NB4 (cell line): Measurements from ENCODE around the gene PTGIS.

Experiments
- DNase-seq: peaks from one replicate; pipeline ENCODE4 v3.0.0; 2010; ENCODE audit warnings: low read depth
- H3K4me3 ChIP-seq: one replicate; pipeline ENCODE4 v1.5.1; 2011; ENCODE audit warnings: mild to moderate bottlenecking, low read depth, low read length, moderate library complexity
- MYC ChIP-seq: IDR thresholded peaks from 2 replicates; pipeline ENCODE4 v1.6.1; 2011; ENCODE audit warnings: low read depth, low read length
- POLR2A ChIP-seq: IDR thresholded peaks from 2 replicates; pipeline ENCODE4 v1.6.1; 2011; ENCODE audit warnings: mild to moderate bottlenecking; ENCODE audit not compliant: insufficient read length; ENCODE audit errors: extremely low read depth
- TF ChIP-seq, protein P1 (sequence below): IDR thresholded peaks from 2 replicates; pipeline ENCODE4 v1.6.1; 2011; ENCODE audit warnings: low read depth, low read length
- TF ChIP-seq, protein P2 (sequence below): IDR thresholded peaks from one replicate; pipeline ENCODE4 v1.5.1; 2012; ENCODE audit warnings: low read depth, low read length

The PTGIS gene

DNA sequence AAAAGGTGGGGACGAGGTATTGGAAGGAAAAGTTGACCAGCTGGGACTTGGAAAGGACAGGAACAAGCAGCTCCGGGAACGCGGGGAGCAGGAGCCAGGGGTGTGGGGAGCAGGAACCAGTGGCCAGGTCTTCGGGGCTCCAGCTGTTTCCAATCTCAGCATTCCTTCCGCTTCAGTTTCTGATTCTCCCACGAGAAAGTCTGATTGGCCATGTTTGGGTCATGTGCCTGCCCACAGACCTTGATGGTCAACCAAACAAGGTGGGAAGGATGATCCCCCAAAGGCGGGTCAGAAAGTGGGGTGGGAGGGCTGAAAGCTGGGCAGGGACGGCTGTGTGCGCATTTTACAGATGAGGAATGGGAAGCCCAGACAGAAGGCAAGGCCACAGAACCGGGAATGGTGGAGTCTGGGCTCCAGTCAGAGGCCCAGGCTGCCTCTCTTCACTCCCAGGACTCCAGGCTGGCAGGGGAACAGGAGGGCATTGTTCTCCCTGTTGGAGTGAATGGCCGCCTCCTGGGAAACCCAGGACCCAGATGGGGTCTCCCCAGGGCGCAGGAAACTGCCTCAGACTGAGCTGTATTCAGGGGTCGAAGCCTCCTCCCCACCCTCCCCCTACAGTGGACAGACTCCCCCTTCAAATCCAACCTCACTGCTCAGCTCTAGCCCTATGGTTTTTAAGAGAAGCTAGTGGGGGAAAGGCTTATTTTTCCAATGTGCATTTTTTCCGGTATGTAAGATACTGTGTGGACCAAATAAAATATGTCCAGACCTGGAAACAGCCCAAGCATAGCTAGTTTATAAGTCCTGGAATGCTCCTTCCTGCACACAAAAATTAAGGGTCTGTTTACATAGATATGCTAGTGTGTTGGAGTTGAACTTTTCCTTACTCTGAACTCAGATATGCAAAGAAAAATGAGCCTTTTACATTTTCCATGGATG is 12.2 kb upstream of the PTGIS start:
- no peak for DNase-seq
- no peak overlapping the region for H3K4me3 ChIP-seq
- TF ChIP-seq POLR2A, result no peak
- TF ChIP-seq, protein P1, sequence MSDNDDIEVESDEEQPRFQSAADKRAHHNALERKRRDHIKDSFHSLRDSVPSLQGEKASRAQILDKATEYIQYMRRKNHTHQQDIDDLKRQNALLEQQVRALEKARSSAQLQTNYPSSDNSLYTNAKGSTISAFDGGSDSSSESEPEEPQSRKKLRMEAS, result no peak
- TF ChIP-seq MYC, result no peak
- TF ChIP-seq, protein P2, sequence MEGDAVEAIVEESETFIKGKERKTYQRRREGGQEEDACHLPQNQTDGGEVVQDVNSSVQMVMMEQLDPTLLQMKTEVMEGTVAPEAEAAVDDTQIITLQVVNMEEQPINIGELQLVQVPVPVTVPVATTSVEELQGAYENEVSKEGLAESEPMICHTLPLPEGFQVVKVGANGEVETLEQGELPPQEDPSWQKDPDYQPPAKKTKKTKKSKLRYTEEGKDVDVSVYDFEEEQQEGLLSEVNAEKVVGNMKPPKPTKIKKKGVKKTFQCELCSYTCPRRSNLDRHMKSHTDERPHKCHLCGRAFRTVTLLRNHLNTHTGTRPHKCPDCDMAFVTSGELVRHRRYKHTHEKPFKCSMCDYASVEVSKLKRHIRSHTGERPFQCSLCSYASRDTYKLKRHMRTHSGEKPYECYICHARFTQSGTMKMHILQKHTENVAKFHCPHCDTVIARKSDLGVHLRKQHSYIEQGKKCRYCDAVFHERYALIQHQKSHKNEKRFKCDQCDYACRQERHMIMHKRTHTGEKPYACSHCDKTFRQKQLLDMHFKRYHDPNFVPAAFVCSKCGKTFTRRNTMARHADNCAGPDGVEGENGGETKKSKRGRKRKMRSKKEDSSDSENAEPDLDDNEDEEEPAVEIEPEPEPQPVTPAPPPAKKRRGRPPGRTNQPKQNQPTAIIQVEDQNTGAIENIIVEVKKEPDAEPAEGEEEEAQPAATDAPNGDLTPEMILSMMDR, result no peak

DNA sequence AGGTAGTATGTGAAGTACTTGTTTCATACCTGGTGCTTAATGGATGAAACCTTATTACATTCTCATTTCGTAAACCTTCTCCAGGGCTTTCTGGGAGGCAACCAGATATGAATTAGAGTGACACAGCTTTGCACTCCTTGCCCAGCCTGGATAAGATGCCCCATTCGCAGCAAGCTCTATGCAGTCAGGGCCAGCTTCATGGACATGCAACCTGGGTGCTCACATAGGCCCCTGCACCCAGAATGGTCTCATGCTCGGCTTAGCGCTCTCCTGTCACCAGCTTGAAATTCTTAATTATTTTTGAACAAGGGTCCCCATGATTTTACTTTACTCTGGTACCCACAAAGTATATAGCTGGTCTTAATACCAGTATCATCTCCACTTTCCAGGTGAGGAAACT is 11.3 kb upstream of the PTGIS start:
- TF ChIP-seq MYC, result no peak
- TF ChIP-seq, protein P2, result no peak
- TF ChIP-seq POLR2A, result no peak
- TF ChIP-seq, protein P1, result no peak
- no peak overlapping the region for H3K4me3 ChIP-seq
- no peak for DNase-seq

DNA sequence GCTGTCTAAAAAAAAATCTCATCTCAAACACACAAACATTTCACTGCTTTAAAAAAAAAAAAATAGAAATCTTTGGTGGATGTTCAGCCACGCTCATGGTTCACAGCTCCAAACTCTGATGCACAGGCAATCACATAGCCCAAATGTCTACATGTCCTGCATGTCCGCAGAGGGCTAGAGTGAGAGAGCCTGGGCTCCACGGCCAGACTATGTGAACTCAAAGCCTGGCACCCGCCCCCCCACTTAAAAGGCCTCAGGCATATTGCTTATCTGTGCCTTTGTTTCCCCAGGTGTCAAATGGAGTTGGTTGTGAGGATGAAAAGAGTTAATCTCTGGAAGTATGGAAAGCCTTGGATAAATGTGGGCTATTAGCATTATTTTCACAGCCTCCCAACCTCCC is 10.5 kb upstream of the PTGIS start:
- no peak for DNase-seq
- no peak overlapping the region for H3K4me3 ChIP-seq
- TF ChIP-seq POLR2A, result no peak
- TF ChIP-seq, protein P1, result no peak
- TF ChIP-seq, protein P2, result no peak

DNA sequence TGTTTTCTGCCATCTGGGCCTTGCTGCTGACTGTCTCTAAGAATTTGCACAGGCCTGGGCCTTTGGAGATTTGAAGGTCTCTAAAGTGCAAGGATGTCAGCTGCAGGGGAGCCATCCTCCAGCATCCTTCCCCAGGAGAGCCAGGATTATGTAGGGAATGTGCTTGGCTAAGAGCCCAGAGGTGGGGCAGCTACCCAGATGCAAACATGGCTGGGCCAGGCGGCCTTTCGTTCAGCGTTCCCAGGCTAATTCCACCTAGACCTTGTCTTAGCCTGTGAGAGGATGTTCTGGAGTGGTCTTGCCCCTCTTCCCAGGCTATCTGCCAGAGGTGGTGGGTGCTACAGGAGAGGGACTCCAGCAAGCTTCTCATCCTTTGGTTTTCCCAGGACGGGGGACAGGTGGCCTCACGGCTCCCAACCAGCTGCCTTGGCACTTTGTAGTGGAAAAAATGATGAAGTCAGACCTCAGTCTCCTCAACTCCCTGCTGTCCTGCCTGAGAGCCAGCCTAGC is 7.7 kb upstream of the PTGIS start:
- DNase-seq, result no peak
- no peak for TF ChIP-seq POLR2A
- TF ChIP-seq MYC, result no peak
- TF ChIP-seq, protein P2, result no peak
- TF ChIP-seq, protein P1, result no peak
- H3K4me3 ChIP-seq, result no peak overlapping the region

DNA sequence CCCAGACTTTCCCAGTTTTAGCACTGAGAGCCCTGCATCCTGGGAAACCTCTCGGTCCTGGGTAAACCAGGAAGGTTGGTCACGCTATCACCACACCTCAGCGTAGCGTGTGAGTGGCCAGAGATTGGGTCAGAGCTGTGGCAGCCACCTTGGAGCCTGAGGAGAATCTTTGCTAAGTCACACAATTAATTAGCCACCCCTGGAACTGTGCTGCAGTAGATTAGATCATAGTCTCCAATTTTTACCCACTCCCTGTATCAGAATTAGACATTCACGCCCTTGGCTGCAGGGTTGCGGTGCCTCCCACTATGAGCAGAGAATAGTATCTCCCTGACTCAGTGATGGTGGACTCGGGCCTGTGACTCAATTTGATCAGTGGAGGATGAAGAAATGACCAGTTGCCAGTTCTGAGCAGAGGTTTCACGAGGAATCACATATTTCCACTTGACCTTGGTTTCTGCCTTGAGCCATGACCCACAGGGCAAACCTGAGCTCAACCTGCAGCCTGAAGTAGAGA is 6.0 kb upstream of the PTGIS start:
- H3K4me3 ChIP-seq, result no peak overlapping the region
- no peak for DNase-seq
- TF ChIP-seq, protein P2, result no peak
- no peak for TF ChIP-seq MYC
- TF ChIP-seq, protein P1, result no peak
- no peak for TF ChIP-seq POLR2A
